PC-9 (cell line): Measurements from ENCODE around the gene OR8H2. TPM values are rescaled to one million over a fixed set of nuclear protein-coding genes. Genes with fewer than 3 reads are reported as not detected.

ENCODE experiments used
- BruUV-seq: library from RNA; stranded (reverse); fragments of 400-500 nt; replicated peaks from 2 replicates; lab custom pipeline; 2021; lab: Mats Ljungman, UMichigan
- CTCF ChIA-PET: fragments of 300-600 bp; sonication (Branson Sonifier 250); formaldehyde crosslinking; loops from one replicate; lab custom pipeline; 2022; ENCODE audit warnings: antibody characterized with exemption; lab: Charles Lee
- POLR2A ChIA-PET: fragments of 300-600 bp; sonication (Branson Sonifier 250); formaldehyde crosslinking; loops from one replicate; lab custom pipeline; 2022; ENCODE audit warnings: antibody characterized with exemption; ENCODE audit not compliant: unreplicated experiment; lab: Charles Lee
- DNase-seq, 2 experiments: peaks; one replicate each; pipeline versions ENCODE4 v3.0.0 to v3.0.0-alpha.2; 2015 to 2022; ENCODE audit warnings: mixed read lengths in 1 of 2
- H2AFZ ChIP-seq: fragments of 200-600 bp; sonication (generic); 2 replicates; pipeline ENCODE4 v1.8.1; 2017; ENCODE audit warnings: antibody characterized with exemption
- H3F3A ChIP-seq: fragments of 200-600 bp; sonication (generic); 2 replicates; pipeline ENCODE4 v1.8.1; 2017; ENCODE audit warnings: antibody characterized with exemption, mild to moderate bottlenecking, low read depth; ENCODE audit not compliant: insufficient read depth
- H3K27ac ChIP-seq: fragments of 200-600 bp; sonication (generic); 2 replicates; pipeline ENCODE4 v1.6.1; 2016; ENCODE audit warnings: mixed run types
- H3K27me3 ChIP-seq: fragments of 200-600 bp; sonication (generic); 2 replicates; pipeline ENCODE4 v1.6.1; 2016; ENCODE audit warnings: low read depth, mixed run types; ENCODE audit not compliant: insufficient read depth
- H3K36me3 ChIP-seq: fragments of 200-600 bp; sonication (generic); 2 replicates; pipeline ENCODE4 v1.6.1; 2016; ENCODE audit warnings: low read depth, mixed run types
- H3K4me1 ChIP-seq: fragments of 200-600 bp; sonication (generic); replicated peaks from 2 replicates; pipeline ENCODE4 v1.6.1; 2016; ENCODE audit warnings: mixed run types; ENCODE audit not compliant: insufficient read depth
- H3K4me2 ChIP-seq: fragments of 200-600 bp; sonication (generic); 2 replicates; pipeline ENCODE4 v1.6.1; 2017; ENCODE audit warnings: mixed run types
- H3K4me3 ChIP-seq: fragments of 200-600 bp; sonication (generic); 2 replicates; pipeline ENCODE4 v1.6.1; 2016; ENCODE audit warnings: mixed run types
- H3K79me2 ChIP-seq: fragments of 200-600 bp; sonication (generic); 2 replicates; pipeline ENCODE4 v1.6.1; 2017; ENCODE audit warnings: low read depth, mixed run types
- H3K9me2 ChIP-seq: fragments of 200-600 bp; sonication (generic); 2 replicates; pipeline ENCODE4 v1.8.1; 2017; ENCODE audit warnings: mild to moderate bottlenecking; ENCODE audit not compliant: insufficient read depth
- H3K9me3 ChIP-seq: fragments of 200-600 bp; sonication (generic); 2 replicates; pipeline ENCODE4 v1.8.1; 2016; ENCODE audit warnings: low read depth; ENCODE audit not compliant: insufficient read depth
- H4K20me1 ChIP-seq: fragments of 200-600 bp; sonication (generic); 2 replicates; pipeline ENCODE4 v1.8.1; 2017; ENCODE audit not compliant: insufficient read depth
- EZH2 ChIP-seq: fragments of 200-600 bp; sonication (generic); IDR thresholded peaks from 2 replicates; pipeline ENCODE4 v1.8.0; 2017; ENCODE audit warnings: antibody characterized with exemption, low read depth
- intact Hi-C: fragments of 100-400 bp; cut with micrococcal nuclease; formaldehyde crosslinking; loops from one replicate; pipeline ENCODE4 v1.10.0; 2022; ENCODE audit not compliant: unreplicated experiment
- total RNA-seq: library from RNA; stranded (reverse); gene quantifications from 2 replicates; pipeline ENCODE4 v1.2.3, GENCODE V29; 2021
- TF ChIP-seq, protein P1 (sequence below): fragments of 200-600 bp; sonication (generic); conservative IDR thresholded peaks from 2 replicates; pipeline ENCODE4 v1.6.1; 2017; ENCODE audit warnings: mixed run types, antibody characterized with exemption, mild to moderate bottlenecking, moderate library complexity

OR8H2 gene
- total RNA-seq, 1 experiment from 2014 or later = not detected

DNA sequence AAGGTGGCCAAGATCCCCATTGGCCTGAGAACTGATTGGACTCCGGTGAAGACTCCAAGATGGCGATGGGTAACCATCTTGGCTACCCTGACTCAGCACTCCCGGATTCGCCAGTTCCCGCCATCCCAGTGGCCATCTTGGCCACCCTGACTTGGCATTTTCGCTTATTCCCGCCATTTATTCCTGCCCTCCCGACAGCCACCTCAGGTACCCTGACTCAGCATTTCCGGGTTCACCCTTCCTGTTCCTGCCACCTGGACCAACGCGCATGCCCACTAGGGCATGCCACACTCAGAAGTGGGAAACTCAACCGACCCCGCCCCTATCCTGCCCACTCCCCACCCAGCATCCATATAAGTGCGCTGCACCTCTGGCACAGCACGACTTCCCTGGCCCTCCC lies 48.8 kb downstream of the OR8H2 start:
- Histone ChIP-seq H3K79me2 (no peaks in the 10 kb centered on the region), H3K27me3 (no peaks in the 10 kb centered on the region), H3K27ac (no peak overlapping the region), H3K36me3 (no peaks in the 10 kb centered on the region), H4K20me1 (no peaks in the 10 kb centered on the region), H3K9me3 (no peaks in the 10 kb centered on the region), H2AFZ (no peak overlapping the region), H3K4me3 (no peak overlapping the region), H3K4me2 (no peak overlapping the region), H3F3A (no peaks in the 10 kb centered on the region), H3K4me1 (no peaks in the 10 kb centered on the region), H3K9me2 (no peaks in the 10 kb centered on the region)
- DNase-seq = no peak
- ChIA-PET CTCF (no interaction called here), POLR2A (no interaction called here)
- no TSS peak for BruUV-seq
- intact Hi-C loops = no loop called here
- TF ChIP-seq EZH2 = no peak
- TF ChIP-seq, protein P1, sequence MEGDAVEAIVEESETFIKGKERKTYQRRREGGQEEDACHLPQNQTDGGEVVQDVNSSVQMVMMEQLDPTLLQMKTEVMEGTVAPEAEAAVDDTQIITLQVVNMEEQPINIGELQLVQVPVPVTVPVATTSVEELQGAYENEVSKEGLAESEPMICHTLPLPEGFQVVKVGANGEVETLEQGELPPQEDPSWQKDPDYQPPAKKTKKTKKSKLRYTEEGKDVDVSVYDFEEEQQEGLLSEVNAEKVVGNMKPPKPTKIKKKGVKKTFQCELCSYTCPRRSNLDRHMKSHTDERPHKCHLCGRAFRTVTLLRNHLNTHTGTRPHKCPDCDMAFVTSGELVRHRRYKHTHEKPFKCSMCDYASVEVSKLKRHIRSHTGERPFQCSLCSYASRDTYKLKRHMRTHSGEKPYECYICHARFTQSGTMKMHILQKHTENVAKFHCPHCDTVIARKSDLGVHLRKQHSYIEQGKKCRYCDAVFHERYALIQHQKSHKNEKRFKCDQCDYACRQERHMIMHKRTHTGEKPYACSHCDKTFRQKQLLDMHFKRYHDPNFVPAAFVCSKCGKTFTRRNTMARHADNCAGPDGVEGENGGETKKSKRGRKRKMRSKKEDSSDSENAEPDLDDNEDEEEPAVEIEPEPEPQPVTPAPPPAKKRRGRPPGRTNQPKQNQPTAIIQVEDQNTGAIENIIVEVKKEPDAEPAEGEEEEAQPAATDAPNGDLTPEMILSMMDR = no peak

Other genes starting within 250 kb of the OR8H2 start
- not detected in 2 replicates for gene TRIM51, start 220.4 kb upstream of the OR8H2 start, total RNA-seq
- gene OR5W2, start 189.1 kb upstream of the OR8H2 start, total RNA-seq = not detected in 2 replicates
- not detected in 2 replicates for gene OR5I1, start 167.3 kb upstream of the OR8H2 start, total RNA-seq
- not detected in 2 replicates for gene OR10AG1, start 133.7 kb upstream of the OR8H2 start, total RNA-seq
- gene OR5F1, start 109.1 kb upstream of the OR8H2 start, total RNA-seq = not detected in 2 replicates
- gene OR5AS1, start 76.0 kb upstream of the OR8H2 start, total RNA-seq = not detected in 2 replicates
- not detected in 2 replicates for gene OR8I2, start 10.4 kb upstream of the OR8H2 start, total RNA-seq
- gene OR8H3, start 18.7 kb downstream of the OR8H2 start, total RNA-seq = not detected in 2 replicates
- gene OR8J3, start 36.5 kb downstream of the OR8H2 start, total RNA-seq = not detected in 2 replicates
- gene OR8K5, start 56.6 kb downstream of the OR8H2 start, total RNA-seq = not detected in 2 replicates
- gene OR5J2, start 72.9 kb downstream of the OR8H2 start, total RNA-seq = not detected in 2 replicates
- not detected in 2 replicates for gene OR5T2, start 130.6 kb downstream of the OR8H2 start, total RNA-seq
- not detected in 2 replicates for gene OR5T3, start 148.6 kb downstream of the OR8H2 start, total RNA-seq
- not detected in 2 replicates for gene OR5T1, start 170.5 kb downstream of the OR8H2 start, total RNA-seq
- not detected in 2 replicates for gene OR8H1, start 188.6 kb downstream of the OR8H2 start, total RNA-seq
- not detected in 2 replicates for gene OR8K3, start 211.5 kb downstream of the OR8H2 start, total RNA-seq
- gene OR8K1, start 242.4 kb downstream of the OR8H2 start, total RNA-seq = not detected in 2 replicates